Stimulated activated CD4-positive, alpha-beta T cell treated with anti-CD3 and anti-CD28 coated beads, TNF-alpha, amount 100 ng/mL, for 24 hours (primary cell): ENCODE results near the gene MFAP2.
"Not testable (repeated sequence)": the region's sequence is repeated elsewhere in the genome, so short reads cannot be mapped to it uniquely, and the experiment has no call there.

Source experiments
- DNase-seq, 3 experiments: peaks; one replicate each; pipeline ENCODE4 v3.0.0-alpha.2; 2020; ENCODE audit warnings: low read depth in 3 of 3

The MFAP2 gene

GRCh38 chr1:16979475-16980327, 719 bp downstream of the MFAP2 start:
- no peak for DNase-seq

GRCh38 chr1:16978567-16979474, 1.6 kb downstream of the MFAP2 start:
- no peak for DNase-seq

GRCh38 chr1:16978139-16978538, 2.3 kb downstream of the MFAP2 start:
- no peak for DNase-seq

GRCh38 chr1:16977377-16977776, 3.0 kb downstream of the MFAP2 start:
- no peak for DNase-seq

- DNase-seq = no peak
These were observed 3.5 kb downstream of the MFAP2 start for GRCh38 chr1:16976966-16977365.

- no peak for DNase-seq
These were observed 4.6 kb downstream of the MFAP2 start for GRCh38 chr1:16975838-16976237.

GRCh38 chr1:16975211-16975610, 5.2 kb downstream of the MFAP2 start:
- DNase-seq = no peak

GRCh38 chr1:16973215-16973614, 7.2 kb downstream of the MFAP2 start:
- no peak for DNase-seq

GRCh38 chr1:16972189-16972895, 8.1 kb downstream of the MFAP2 start:
- no peak for DNase-seq

- no peak for DNase-seq
These were observed 8.9 kb downstream of the MFAP2 start for GRCh38 chr1:16971341-16972188.

GRCh38 chr1:16970132-16970910, 10.1 kb downstream of the MFAP2 start:
- DNase-seq = no peak

GRCh38 chr1:16969651-16970050, 10.8 kb downstream of the MFAP2 start:
- DNase-seq = no peak

- no peak for DNase-seq
These were observed 11.3 kb downstream of the MFAP2 start for GRCh38 chr1:16969057-16969611.

GRCh38 chr1:16968372-16968771, 12.0 kb downstream of the MFAP2 start:
- DNase-seq = no peak

- no peak for DNase-seq
These were observed 12.5 kb downstream of the MFAP2 start for GRCh38 chr1:16967962-16968361.

- DNase-seq = no peak
These were observed 13.3 kb downstream of the MFAP2 start for GRCh38 chr1:16967095-16967575.

GRCh38 chr1:16966282-16966681, 14.1 kb downstream of the MFAP2 start:
- DNase-seq = no peak

- no peak for DNase-seq
These were observed 14.8 kb downstream of the MFAP2 start for GRCh38 chr1:16965486-16966067.

GRCh38 chr1:16964169-16964568, 16.3 kb downstream of the MFAP2 start:
- not testable (repeated sequence) for DNase-seq
